ENCODE results near the gene BCL2L12.

GRCh38 chr19:49676136-49676783 lies 10.5 kb downstream of the BCL2L12 start:
- TF ChIP-seq GATA2 (IDR thresholded peaks at IDR 0.05; ENCODE audit: low read depth, low read length), result no peak
- TF ChIP-seq GATA3 (IDR thresholded peaks at IDR 0.05; ENCODE audit: low read depth, low read length), result no peak
